ENCODE measurements around the gene RNASEH1.
A peak's percentile ranks its signal among the peaks of the same experiment; 100 is the strongest.
"Not testable (repeated sequence)": the region's sequence is repeated elsewhere in the genome, so short reads cannot be mapped to it uniquely, and the experiment has no call there.

RNASEH1 gene

GRCh38 chr2:3584608-3585260, 26.6 kb upstream of the RNASEH1 start:
- TF ChIP-seq CTCF (IDR thresholded peaks at IDR 0.05; ENCODE audit: control insufficient read depth, extremely low read depth, insufficient read depth) = no peak
- no peak overlapping the region for H3K4me3 ChIP-seq (ENCODE audit: low read depth, low read length)

GRCh38 chr2:3584076-3584475, 25.9 kb upstream of the RNASEH1 start:
- no peak for TF ChIP-seq CTCF (IDR thresholded peaks at IDR 0.05; ENCODE audit: control insufficient read depth, extremely low read depth, insufficient read depth)
- no peak overlapping the region for H3K4me3 ChIP-seq (ENCODE audit: low read depth, low read length)
- DNase-seq (ENCODE audit: low read depth) = no peak

More at GRCh38 chr2:3584608-3585260, 26.6 kb upstream of the RNASEH1 start:
- DNase-seq (ENCODE audit: low read depth) = no peak

GRCh38 chr2:3581367-3582262, 23.5 kb upstream of the RNASEH1 start:
- no peak overlapping the region for H3K4me3 ChIP-seq (ENCODE audit: low read depth, low read length)
- no peak for DNase-seq (ENCODE audit: low read depth)
- no peak for TF ChIP-seq CTCF (IDR thresholded peaks at IDR 0.05; ENCODE audit: control insufficient read depth, extremely low read depth, insufficient read depth)

- DNase-seq (ENCODE audit: low read depth) = no peak
- no peak overlapping the region for H3K4me3 ChIP-seq (ENCODE audit: low read depth, low read length)
- no peak for TF ChIP-seq CTCF (IDR thresholded peaks at IDR 0.05; ENCODE audit: control insufficient read depth, extremely low read depth, insufficient read depth)
Observed at GRCh38 chr2:3580449-3580848, 22.3 kb upstream of the RNASEH1 start.

- no peak for TF ChIP-seq CTCF (IDR thresholded peaks at IDR 0.05; ENCODE audit: control insufficient read depth, extremely low read depth, insufficient read depth)
- DNase-seq (ENCODE audit: low read depth) = no peak
Observed at GRCh38 chr2:3578987-3579386, 20.9 kb upstream of the RNASEH1 start.

GRCh38 chr2:3576263-3576630, 18.1 kb upstream of the RNASEH1 start:
- H3K4me3 ChIP-seq (ENCODE audit: low read depth, low read length) = peak overlapping the region; percentile 92
- DNase-seq (ENCODE audit: low read depth) = not testable (repeated sequence)

More at GRCh38 chr2:3578987-3579386, 20.9 kb upstream of the RNASEH1 start:
- H3K4me3 ChIP-seq (ENCODE audit: low read depth, low read length) = no peak overlapping the region

GRCh38 chr2:3575534-3576262, 17.6 kb upstream of the RNASEH1 start:
- no peak for TF ChIP-seq CTCF (IDR thresholded peaks at IDR 0.05; ENCODE audit: control insufficient read depth, extremely low read depth, insufficient read depth)
- no peak for DNase-seq (ENCODE audit: low read depth)
- H3K4me3 ChIP-seq (ENCODE audit: low read depth, low read length) = peak overlapping the region; percentile 92
